K562 (cell line): ENCODE data around the gene KARS1. TPM values are rescaled to one million over a fixed set of nuclear protein-coding genes. Genes with fewer than 3 reads are reported as not detected.

Source experiments
- DMBX1 ChIP-seq: fragments of 250-450 bp; sonication (Bioruptor Pico); IDR thresholded peaks from 2 replicates; pipeline ENCODE4 v1.8.0; 2022; ENCODE audit warnings: inconsistent platforms, mild to moderate bottlenecking, moderate library complexity, borderline replicate concordance
- MEIS2 ChIP-seq: fragments of 450-650 bp; IDR thresholded peaks from 2 replicates; pipeline ENCODE4 v1.6.1; 2014; ENCODE audit warnings: mild to moderate bottlenecking; ENCODE audit not compliant: partially characterized antibody
- UBTF ChIP-seq, 2 experiments: IDR thresholded peaks; 2 replicates each; pipeline ENCODE4 v1.6.1; 2012; ENCODE audit warnings: improper control_type of control experiment in 2 of 2, low read depth in 2 of 2, low read length in 2 of 2, borderline replicate concordance in 1 of 2
- ZNF217 ChIP-seq: sonication (generic); formaldehyde crosslinking; IDR thresholded peaks from 2 replicates; pipeline ENCODE4 v1.8.0; 2022; ENCODE audit warnings: mild to moderate bottlenecking, missing genetic modification reagents
- ZZZ3 ChIP-seq: fragments of 450-650 bp; IDR thresholded peaks from 2 replicates; pipeline ENCODE4 v1.6.1; 2016; ENCODE audit warnings: antibody characterized with exemption, mild to moderate bottlenecking, moderate library complexity
- polyA plus RNA-seq, 8 experiments: library from polyadenylated mRNA; depleted of rRNA in 4 of 8; stranded (reverse) in 5 of 8; unstranded in 3 of 8; fragments of >200 nt; fragmentation: Nextera tagmentation in 2 of 8; fragmentation: Illumina TruSeq in 1 of 8; extraction: Ambion mirVana in 2 of 8; extraction: Trizol in 1 of 8; gene quantifications; 2 replicates each; pipeline versions ENCODE4 v1.2.1 to v1.2.3, GENCODE V29; 2011 to 2014; ENCODE audit warnings: inconsistent platforms in 1 of 8, missing spikeins in 1 of 8
- total RNA-seq, 7 experiments: library from RNA; depleted of rRNA in 6 of 7; stranded (reverse); fragments of >200 nt in 6 of 7; fragmentation: Illumina TruSeq in 2 of 7; extraction: Trizol in 2 of 7; gene quantifications; 2 replicates each; pipeline versions ENCODE4 v1.2.1 to v1.2.3, GENCODE V29; 2011 to 2021; ENCODE audit warnings: low replicate concordance in 1 of 7
- TF ChIP-seq, protein P1 (sequence below), 3 experiments: fragments of 200-800 bp in 1 of 3; sonication (Bioruptor generic) in 1 of 3; sonication (generic) in 1 of 3; formaldehyde crosslinking in 1 of 3; IDR thresholded peaks; 2 replicates each; pipeline versions ENCODE4 v1.6.1 to v1.8.0; 2016 to 2022; ENCODE audit warnings: mild to moderate bottlenecking in 2 of 3, missing compliant biosample characterization in 2 of 3, missing genetic modification characterization in 2 of 3, missing genetic modification reagents in 1 of 3

KARS1 gene
- total and polyA plus RNA-seq, 9 of the 15 experiments (the other 6 are each of a cell fraction or from before 2014, with no cell fraction given), result 223 to 386 (median 304) TPM

GRCh38 chr16:75644240-75645012, 3.0 kb downstream of the KARS1 start (continued):
- TF ChIP-seq, protein P1, sequence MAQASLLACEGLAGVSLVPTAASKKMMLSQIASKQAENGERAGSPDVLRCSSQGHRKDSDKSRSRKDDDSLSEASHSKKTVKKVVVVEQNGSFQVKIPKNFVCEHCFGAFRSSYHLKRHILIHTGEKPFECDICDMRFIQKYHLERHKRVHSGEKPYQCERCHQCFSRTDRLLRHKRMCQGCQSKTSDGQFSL (CRISPR knock-in tag; IDR thresholded peaks at IDR 0.05), result no peak
- TF ChIP-seq, protein P1 (tag; IDR thresholded peaks at IDR 0.05), result no peak
- TF ChIP-seq MEIS2 (no peak), UBTF (IDR thresholded peaks at IDR 0.05; ENCODE audit: borderline replicate concordance in 1 of 2, low read depth in 2 of 2, low read length in 2 of 2) (no peak), ZZZ3 (no peak), ZNF217 (CRISPR knock-in tag) (no peak), DMBX1 (CRISPR knock-in tag) (no peak)
